HG03520 (cell line): ENCODE results near the gene IDI1.
A peak's percentile ranks its signal among the peaks of the same experiment; 100 is the strongest.
"Not testable (repeated sequence)": the region's sequence is repeated elsewhere in the genome, so short reads cannot be mapped to it uniquely, and the experiment has no call there.

Source experiments
- ATAC-seq: cut with Tn5 transposase; IDR thresholded peaks from one replicate; pipeline ENCODE4 v1.9.1; 2021; ENCODE audit warnings: mild to moderate bottlenecking, moderate library complexity; ENCODE audit not compliant: unreplicated experiment

Gene IDI1

DNA sequence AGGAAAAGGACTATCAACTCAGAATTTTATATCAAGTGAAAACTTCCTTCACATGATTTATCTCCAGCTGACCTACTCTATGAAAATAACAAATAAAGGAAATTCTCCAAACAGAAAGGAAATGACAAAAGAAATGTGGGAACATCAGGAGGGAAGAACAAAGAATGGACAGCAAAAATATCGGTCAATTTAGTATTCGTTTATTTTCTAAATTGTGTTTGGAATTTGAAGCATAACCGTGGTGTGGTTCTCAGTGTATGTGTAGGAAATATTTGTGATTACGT lies 16.0 kb upstream of the IDI1 start:
- no peak for ATAC-seq

DNA sequence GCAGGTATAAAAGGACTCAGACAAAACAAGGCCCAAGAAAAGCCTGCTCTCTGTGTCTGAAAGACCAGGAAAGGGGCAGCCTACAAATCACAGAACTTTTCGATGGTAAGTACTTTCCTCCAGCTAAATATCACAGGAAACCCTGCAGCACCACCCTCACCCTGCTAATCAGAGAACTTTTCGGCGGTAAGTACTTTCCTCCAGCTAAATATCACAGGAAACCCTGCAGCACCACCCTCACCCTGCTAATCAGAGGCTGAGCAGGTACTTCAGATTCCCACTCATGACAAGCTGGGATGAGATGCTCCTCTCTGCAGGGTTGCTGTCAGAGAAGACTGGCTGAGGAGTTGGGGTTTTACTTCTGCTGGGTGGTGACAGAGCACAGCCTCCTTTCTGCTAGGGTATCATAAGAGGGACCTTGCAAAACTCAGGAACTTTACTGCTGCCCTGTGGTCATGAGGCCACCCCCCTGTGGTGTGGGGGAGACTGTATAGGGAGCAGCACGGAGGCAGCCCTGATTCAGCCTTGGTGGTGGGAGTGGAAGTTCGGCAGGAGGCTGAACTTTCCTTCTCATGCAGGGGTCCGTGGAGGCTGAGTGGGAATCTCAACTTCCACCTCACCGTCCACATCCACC lies 14.4 kb upstream of the IDI1 start:
- ATAC-seq, result no peak

GRCh38 chr10:1061930-1062774 lies 13.2 kb upstream of the IDI1 start:
- ATAC-seq, result no peak

GRCh38 chr10:1059902-1060301 lies 11.0 kb upstream of the IDI1 start:
- no peak for ATAC-seq

DNA sequence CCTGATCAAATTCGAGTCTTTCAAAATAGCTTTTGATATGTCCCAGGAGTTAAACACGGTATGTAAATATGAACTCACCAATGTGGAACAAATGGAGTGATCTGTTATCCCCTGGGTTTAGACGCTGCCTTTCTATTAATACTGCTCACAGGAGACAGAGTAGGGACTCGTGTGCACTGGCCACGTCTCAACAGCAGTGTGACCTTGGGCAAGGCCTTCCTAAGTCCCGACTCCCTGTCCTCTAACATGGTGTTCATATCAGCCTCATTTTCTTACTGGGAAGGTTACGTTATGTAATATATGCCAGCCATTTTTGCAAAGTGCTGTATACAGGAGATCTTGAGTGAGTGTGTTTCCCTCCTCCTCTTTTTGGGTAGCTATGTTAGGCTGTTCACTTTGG lies 9.1 kb upstream of the IDI1 start:
- no peak for ATAC-seq

GRCh38 chr10:1057106-1057657 lies 8.3 kb upstream of the IDI1 start:
- no peak for ATAC-seq

DNA sequence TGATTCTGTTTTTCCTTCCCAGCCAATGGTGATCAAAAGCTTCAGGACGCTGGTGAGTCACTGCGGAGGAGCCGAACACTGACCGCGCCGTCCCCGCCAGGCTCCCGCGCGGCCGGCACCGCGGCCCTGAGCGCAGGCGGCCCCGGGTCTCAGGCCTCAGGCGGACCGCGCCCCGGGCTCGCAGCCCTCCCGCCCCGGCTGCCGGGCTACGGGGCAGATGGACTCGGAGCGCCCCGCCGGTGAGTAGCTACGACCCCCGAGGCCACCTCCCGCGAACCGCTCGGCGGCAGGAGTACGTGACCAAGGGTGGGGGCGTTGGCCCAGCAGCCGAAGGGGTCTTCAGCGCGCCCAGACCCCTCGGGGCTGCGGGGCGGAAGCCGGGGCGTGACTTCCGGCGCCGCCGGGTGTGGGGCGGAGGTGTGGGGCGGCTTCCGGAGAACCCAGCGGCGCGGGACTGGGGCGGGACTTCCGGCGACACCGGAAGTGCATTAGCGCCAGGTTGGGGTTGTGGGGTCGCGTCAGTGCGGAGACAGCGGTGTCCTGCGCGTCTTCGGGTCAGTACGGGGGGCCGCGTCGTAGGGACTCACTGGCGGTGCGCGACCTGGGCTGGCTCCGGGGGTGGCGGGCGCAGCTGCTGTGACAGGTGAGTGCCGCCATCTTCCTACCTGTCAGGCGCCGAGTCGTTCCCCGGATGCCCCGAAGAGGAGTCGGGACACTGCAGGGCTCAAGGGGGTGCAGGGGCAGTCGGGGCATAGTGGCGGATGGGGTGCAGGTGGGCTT lies 7.6 kb upstream of the IDI1 start, which contains the start of gene WDR37:
TSS of gene WDR37 (plus strand) at position 60 of the 780 bp plus-strand sequence. CDS start 15,771 bp downstream, outside the sequence.
- ATAC-seq, result peak; percentile 89

GRCh38 chr10:1054684-1055083 lies 5.8 kb upstream of the IDI1 start:
- no peak for ATAC-seq

DNA sequence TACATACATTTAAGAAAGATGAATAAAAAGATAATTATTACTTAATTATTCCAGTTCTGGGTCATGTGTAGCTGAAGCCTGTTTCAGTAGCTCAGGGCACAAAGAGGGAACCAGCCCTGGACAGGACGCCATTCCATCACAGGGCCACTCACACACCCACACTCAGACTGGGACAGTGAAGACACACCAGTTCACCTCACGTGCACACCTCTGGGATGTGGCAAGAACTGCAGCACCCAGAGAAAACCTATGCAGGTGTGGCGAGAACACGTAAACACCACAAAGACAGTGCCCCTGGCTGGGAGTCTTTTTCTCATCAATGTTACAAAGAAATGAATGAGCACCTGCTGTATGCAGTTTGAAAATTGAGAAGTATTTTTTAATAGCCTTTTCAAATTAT lies 1.6 kb upstream of the IDI1 start:
- no peak for ATAC-seq

- no peak for ATAC-seq
Observed at GRCh38 chr10:1050145-1050544, 1.2 kb upstream of the IDI1 start.

- ATAC-seq, result no peak
Observed at GRCh38 chr10:1049425-1049958, 573 bp upstream of the IDI1 start.

DNA sequence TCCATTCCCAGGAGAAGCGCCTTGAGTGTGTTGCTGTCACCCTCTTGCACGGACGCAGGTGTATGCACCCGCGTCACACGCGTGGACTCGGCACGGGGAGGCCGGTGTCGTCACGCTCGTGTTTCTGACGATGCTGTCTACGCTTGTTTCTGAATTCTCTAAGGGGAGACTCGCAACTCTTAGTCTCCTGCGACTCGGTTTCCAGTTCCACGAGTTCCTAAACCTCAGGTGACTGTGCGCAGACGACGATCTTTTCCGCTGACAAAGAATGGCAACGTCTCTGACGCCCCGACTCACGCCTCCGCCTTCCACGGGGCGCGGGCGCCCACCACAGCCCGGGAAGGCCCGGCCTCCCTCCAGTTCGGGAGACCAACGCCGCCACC lies 579 bp downstream of the IDI1 start:
- ATAC-seq, result peak; percentile 5

DNA sequence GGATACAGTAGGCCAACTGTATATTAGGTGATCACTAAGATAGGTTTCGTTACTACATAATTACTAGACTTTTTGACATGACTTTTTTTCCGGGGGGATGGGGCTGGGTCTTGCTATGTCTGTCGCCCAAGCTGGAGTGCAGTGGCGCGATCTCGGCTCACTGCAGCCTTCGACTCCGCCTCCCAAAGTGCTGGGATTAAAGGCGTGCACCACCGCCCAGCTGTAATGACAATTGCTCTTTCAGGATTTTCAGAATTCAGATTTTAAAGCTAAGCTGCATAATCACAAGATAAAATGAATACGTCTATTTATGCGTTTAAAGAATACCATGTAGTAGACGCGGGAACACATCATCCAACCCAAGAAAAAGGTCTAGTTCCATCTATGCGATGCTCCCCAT lies 982 bp downstream of the IDI1 start:
- no peak for ATAC-seq

GRCh38 chr10:1045415-1045814 lies 3.5 kb downstream of the IDI1 start:
- ATAC-seq, result no peak

DNA sequence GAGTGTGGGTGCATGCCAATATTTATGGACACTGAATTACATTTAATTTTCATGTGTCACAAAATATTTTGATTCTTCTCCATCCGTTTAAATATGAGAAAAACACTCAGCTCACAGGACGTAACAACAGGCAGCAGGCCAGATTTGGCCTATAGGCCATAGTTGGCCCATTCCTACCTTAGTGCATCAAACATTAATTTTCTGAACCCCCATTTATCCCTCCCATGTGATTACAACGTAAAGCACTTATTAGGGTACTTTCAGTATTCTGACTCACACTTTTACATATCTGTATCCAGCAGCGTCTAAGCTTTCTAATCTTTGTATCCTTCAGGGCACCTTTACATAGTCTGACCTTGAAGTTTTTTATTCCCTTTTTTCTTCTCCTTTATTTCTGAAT lies 4.0 kb downstream of the IDI1 start:
- ATAC-seq, result no peak

DNA sequence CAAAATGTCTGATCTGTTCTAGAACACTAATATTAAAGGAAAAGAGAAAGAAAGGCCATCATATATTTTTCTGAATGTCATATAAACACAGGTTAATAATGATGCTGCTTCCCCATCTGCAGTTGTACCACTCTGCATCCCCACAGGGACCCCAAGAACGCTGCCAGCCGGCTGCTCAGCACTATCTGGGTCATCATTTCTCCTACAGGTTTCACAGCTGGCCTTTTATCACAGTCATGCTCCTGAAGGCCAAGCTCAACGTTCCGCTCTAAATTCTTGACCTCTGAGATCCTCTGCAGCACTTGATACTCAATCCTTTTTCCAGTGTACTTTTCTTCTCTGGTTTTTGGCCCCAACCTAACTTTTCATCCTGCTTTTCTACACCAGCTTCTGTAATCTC lies 4.8 kb downstream of the IDI1 start:
- no peak for ATAC-seq

DNA sequence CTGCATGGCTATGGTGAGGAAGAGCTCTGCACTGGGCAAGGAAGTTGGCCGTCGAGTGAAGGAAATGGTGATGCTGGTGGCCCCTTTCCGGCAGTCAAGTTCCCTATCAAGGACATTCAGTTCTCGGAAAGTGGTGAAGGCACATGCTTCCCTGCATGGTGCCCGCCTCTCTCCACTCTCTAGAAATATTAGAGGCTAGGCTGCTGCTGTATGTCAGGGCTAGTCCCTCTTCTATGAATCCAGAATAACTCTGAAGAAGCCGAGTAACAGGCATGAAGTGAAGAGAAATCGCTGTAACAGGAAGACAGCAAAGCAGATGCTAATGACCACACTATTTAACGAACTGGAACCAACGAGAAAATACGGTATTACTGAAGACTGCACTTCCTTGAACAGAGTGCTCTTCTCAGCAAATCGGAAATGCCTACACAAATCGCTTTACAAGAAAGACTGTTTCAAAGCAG lies 5.4 kb downstream of the IDI1 start:
- ATAC-seq, result peak; percentile 41

GRCh38 chr10:1041514-1041913 lies 7.4 kb downstream of the IDI1 start:
- ATAC-seq, result no peak

DNA sequence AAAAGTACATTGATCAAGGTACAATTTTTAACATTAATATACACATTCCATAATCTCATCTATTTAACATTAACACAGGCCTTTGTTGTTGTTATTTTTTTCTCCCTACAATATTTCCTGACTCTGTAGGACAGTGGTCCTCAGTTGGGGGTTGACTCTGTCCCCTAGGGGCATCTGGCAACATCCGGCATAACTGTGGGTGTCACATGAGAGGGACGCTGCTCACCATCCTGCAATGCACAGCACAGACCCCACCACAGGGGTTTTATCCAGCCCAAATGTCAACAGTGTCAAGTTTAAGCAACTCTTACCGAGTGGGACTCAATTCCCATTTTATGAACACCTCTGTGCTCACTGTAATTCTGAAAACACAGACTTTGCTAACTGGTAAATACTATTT lies 8.8 kb downstream of the IDI1 start:
- no peak for ATAC-seq

DNA sequence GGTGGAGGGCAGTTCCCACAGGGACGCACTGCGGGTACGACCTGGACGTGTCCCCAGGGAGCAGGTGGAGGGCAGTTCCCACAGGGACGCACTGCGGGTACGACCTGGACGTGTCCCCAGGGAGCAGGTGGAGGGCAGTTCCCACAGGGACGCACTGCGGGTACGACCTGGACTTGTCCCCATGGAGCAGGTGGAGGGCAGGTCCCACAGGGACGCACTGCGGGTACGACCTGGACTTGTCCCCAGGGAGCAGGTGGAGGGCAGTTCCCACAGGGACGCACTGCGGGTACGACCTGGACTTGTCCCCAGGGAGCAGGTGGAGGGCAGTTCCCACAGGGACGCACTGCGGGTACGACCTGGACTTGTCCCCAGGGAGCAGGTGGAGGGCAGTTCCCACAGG lies 10.2 kb downstream of the IDI1 start:
- not testable (repeated sequence) for ATAC-seq

GRCh38 chr10:1037098-1037497 lies 11.8 kb downstream of the IDI1 start:
- no peak for ATAC-seq
